HG03196 (cell line): ENCODE data around the gene MORC3.
A peak's percentile ranks its signal among the peaks of the same experiment; 100 is the strongest.
"Not testable (repeated sequence)": the region's sequence is repeated elsewhere in the genome, so short reads cannot be mapped to it uniquely, and the experiment has no call there.

Experiments used
- ATAC-seq: cut with Tn5 transposase; IDR thresholded peaks from one replicate; pipeline ENCODE4 v1.9.1; 2021; ENCODE audit not compliant: unreplicated experiment

MORC3 gene, protein sequence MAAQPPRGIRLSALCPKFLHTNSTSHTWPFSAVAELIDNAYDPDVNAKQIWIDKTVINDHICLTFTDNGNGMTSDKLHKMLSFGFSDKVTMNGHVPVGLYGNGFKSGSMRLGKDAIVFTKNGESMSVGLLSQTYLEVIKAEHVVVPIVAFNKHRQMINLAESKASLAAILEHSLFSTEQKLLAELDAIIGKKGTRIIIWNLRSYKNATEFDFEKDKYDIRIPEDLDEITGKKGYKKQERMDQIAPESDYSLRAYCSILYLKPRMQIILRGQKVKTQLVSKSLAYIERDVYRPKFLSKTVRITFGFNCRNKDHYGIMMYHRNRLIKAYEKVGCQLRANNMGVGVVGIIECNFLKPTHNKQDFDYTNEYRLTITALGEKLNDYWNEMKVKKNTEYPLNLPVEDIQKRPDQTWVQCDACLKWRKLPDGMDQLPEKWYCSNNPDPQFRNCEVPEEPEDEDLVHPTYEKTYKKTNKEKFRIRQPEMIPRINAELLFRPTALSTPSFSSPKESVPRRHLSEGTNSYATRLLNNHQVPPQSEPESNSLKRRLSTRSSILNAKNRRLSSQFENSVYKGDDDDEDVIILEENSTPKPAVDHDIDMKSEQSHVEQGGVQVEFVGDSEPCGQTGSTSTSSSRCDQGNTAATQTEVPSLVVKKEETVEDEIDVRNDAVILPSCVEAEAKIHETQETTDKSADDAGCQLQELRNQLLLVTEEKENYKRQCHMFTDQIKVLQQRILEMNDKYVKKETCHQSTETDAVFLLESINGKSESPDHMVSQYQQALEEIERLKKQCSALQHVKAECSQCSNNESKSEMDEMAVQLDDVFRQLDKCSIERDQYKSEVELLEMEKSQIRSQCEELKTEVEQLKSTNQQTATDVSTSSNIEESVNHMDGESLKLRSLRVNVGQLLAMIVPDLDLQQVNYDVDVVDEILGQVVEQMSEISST

DNA sequence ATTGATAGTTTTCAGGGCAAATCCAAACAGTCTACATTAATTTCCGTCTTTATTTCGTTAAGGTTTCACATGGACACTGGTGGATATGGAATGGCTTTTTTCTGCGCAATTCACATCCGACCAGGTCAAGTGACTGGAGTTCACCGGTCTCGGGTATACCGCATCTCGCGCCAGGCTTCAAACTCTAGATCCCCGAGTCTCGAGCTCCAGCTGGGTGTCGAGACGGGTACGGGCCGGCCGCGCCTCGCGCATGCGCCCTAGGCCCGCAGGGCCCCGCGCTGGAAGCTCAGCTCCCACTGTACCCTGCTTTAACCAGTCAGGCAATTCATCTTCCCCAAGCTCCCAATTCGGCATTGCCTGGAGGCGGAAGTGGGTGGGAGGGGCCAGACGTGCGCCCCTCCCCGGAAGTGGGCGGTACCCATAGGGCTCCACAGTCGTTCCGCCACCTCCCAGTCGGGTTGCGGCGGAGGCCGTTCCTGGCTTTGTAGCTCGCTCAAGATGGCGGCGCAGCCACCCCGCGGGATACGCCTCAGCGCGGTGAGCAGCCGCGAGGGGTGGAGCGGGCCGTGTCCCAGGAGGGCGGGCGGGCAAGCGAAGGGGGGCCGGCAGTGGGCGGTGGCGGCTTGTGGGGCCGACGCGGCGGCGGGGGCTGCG lies at the start of gene MORC3:
Gene MORC3 (plus strand): TSS at position 431 of the 654 bp plus-strand sequence. CDS start 68 bp downstream, at position 499.
- ATAC-seq = peak; percentile 89

DNA sequence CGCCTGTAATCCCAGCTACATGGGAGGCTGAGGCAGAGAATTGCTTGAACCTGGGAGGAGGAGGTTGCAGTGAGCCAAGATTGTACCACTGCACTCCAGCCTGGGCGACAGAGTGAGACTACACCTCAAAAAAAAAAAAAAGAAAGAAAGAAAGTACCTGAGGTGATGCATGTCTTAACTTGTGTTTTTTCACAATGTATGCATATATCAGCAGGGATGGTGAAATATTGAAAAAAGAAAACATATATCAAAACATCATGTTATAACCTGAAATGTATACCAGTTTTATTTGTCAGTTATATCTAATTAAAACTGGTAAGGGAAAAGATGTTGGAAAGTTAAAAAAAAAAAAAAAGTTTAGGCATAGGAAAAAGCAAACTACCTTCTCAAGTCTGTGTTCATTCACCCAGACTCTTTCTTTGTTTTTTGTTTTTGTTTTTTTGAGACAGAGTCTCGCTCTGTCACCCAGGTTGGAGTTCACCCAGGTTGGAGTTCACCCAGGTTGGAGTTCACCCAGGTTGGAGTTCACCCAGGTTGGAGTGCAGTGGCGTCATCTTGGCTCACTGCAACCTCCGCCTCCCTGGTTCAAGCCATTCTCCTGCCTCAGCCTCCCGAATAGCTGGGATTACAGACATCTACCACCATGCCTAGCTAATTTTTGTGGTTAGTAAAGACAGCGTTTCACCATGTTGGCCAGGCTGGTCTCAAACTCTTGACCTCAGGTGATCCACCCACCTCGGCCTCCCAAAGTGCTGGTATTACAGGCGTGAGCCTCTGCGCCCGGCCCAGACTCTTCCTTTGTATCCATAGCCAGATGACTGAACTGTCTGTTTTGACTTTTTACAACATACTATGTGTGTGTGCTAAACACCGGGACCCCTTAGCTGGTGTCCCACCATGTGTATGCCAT lies 49.0 kb upstream of the MORC3 start:
- ATAC-seq = not testable (repeated sequence)

DNA sequence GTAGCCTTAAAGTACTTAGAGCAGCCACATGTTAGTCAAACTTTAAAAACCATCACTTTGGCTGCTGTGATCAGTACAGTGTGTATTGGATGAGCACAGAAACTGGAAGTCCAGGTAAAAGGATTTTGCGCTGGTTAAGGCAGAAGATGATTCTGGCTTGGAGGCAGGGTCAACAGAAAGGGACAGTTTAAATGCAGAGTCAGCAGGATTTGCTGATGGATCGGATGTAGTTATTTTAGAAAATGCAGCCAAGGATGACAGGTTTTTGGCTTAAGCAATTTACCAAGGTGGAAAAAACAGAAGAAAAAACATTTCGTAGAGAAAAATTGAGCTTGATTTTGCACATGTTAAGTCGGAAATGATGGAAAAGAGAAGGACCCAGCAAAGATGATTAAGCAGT lies 45.9 kb upstream of the MORC3 start:
- ATAC-seq = no peak

DNA sequence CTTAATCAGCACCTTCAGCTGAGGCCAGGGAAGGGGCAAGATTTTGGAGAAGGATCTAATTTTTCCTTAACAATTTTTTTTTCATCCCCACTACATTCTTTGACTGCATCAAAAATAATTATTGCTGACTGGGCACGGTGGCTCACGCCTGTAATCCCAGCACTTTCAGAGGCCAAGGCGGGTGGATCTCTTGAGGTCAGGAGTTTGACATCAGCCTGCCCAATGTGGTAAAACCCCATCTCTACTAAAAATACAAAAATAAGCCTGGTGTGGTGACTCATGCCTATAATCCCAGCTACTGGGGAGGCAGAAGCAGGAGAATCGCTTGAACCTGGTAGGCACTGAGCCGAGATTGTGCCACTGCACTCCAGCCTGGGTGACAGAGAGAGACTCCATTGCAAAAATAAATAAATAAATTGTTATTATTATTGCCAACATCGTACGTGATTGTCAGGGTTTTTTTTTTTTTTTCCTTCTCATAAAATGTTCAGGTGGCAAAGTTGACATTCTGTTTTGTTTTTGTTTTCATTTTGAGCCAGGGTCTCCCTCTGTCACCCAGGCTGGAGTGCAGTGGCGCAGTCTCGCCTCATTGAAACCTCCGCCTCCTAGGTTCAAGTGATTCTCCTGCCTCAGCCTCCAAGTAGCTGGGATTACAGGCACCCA lies 37.3 kb upstream of the MORC3 start:
- no peak for ATAC-seq

DNA sequence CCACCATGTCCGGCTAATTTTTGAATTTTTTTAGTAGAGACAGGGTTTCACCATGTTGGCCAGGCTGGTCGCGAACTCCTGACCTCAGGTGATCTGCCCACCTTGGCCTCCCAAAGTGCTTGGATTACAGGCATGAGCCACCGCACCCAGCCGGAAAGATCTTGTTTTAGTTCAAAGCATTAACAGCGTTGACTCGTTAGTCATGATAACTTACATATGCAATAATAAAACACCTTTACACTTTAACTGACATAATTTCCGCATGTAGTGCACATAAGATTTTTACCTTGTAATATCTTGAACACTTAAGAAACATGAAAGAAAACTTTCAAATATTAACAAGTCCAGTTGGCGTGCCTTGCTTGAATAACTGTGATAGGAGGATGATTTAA lies 36.8 kb upstream of the MORC3 start:
- ATAC-seq = not testable (repeated sequence)

DNA sequence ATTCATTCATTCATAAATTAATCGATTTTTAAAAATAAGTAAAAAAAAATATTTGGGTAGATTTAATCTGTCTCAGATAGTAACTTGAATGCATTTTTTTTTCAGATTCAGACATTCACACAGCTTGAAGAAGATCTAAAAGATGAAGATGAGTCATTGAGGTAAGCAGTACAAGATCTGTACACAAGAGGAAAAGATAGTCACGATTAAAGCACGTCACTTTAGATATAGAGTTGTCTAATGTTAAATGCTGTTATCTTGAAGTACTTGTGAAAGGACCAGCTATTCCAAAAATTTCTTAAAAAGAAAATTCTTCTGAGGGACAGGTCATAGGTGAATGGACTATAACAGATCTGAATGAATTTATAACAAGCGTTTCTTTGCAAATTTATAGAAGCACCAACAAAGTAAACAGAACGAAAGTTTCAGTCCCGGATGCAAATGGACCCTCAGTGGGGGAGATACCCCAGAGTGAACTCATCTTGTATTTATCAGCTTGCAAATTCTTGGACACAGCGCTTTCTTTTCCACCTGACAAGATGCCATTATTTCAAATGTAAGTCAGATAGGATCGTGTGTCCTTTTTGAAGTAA lies 31.2 kb upstream of the MORC3 start:
- ATAC-seq = no peak

DNA sequence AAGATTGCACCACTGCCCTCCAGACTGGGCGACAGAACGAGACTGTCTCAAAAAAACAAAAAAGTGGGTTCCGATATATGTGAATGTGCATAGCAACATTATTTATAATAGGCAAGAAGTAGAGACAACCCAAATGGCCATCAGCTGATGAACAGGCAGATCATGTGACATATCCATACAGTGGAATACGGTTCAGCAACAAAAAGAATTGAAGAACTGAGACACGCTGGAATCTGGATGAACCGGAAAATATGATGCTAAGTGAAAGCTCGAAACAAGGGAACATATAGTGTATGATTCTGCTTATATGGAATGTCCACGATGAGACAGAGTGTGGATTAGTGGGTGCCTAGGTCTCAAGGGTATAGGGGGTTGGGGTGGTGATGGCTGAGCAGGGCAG lies 28.5 kb upstream of the MORC3 start:
- no peak for ATAC-seq

DNA sequence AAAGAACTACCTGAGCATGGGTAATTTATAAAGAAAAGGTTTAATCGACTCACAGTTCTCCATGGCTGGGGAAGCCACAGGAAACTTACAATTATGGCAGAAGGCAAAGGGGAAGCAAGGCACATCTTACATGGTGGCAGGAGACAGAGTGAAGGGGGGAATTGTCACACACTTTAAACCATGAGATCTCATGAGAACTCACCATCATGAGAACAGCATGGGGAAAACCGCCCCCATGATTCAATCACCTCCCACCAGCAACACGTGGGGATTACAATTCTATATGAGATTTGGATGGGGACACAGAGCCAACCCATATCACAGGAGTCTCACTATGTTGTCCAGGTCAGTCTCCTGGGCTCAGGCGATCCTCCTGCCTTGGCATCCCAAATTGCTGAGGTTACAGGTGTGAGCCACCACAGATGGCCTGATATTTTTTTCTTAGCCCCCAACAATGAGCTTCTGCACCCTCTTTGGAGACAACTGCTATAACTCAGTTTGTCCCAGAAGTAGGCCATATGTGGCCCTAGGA lies 22.5 kb upstream of the MORC3 start:
- ATAC-seq = no peak

DNA sequence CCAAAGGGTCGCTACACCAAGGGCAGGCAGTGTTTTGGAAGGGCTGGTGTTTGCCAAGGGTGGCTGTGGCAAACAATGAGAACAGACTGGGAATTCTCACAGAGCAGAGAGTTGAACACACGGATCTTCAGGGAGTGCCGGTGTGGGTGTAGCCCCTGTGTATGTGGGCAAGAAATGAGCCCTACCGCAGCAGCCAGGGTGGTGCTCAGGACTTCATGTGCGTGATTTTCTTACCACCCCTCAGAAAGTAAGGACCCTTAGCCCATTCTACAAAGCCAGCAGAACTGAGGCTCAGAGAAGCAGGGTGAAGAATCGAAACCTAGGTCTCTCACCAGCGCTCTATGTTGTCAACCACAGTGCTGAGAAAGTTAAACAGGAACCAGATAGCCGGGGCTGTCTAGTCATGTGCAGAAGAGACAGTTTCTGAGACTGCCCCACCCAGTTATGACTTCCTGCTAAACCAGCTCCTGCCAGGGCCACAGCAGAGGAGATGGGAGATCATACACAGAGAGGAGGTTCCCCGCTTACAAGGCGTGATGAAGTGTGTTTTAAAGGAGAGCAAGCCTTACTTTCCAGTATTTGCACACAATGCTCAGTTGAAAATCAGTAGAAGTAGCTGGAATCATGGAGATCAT lies 21.9 kb upstream of the MORC3 start:
- peak; percentile 96 for ATAC-seq

DNA sequence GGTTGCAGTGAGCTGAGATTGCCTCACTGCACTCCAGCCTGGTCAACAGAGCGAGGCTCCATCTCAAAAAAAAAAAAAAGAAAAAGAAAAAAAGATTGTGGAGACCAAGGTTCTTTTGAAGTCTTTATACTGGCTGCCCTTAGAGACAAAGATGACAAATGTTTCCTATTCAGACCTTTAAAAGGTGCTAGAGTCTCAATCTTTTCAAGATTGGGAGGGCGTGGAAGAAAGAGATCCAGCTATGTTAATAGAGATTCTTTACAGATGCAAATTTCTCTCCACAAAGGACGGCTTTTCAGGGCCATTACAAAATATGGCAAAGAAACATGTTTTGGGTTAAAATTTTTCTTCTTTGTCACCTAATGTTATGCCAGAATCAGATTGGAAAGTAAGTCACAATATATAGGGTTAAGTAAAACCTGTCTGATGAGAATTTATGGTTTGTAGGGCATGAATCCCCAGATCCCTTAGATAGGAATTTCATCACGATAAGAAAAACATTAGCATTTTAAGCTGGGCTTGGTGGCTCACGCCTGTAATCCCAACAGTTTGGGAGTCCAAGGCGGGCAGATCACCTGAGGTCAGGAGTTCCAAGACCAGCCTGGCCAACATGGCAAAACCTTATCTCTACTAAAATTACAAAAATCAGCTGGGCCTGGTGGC lies 13.0 kb upstream of the MORC3 start:
- no peak for ATAC-seq

DNA sequence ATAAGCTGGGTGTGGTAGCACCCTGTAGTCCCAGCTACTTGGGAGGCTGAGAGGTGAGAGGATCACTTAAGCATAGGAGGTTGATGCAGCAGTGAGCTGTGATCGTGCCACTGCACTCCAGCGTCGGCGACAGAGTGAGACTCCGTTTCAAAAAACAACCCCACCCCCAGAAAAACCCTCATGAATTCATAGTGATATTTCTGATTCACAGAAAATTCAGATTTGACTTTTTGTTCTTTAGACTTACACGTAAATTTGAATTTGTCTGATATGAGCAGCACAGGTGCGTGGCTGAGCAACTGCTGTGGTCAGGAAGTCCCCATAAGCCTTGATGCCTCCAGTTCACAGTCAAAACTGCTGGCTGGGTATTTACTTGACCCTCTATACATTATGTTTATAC lies 10.0 kb upstream of the MORC3 start:
- peak; percentile 92 for ATAC-seq

DNA sequence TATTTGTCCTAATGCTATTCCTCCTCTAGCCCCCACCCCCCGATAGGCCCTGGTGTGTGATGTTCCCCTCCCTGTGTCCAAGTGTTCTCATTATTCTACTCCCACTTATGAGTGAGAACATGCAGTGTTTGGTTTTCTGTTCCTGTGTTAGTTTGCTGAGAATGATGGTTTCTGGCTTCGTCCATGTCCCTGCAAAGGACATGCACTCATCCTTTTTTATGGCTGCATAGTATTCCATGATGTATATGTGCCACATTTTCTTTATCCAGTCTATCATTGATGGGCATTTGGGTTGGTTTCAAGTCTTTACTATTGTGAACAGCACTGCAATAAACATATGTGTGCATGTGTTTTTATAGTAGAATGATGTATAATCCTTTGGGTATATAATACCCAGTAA lies 6.6 kb upstream of the MORC3 start:
- not testable (repeated sequence) for ATAC-seq

DNA sequence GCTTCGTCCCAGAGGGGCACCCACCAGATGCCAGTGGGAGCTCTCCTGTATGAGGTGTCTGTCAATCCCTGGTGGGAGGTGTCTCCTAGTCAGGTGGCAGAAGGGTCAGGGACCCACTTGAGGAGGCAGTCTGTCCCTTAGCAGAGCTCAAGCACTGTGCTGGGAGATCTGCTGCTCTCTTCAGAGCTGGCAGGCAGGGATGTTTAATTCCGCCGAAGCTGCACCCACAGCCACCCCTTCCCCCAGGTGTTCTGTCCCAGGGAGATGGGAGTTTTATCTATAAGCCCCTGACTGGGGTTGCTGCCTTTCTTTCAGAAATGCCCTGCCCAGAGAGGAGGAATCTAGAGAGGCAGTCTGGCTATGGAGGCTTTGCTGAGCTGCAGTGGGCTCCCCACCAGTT lies 4.0 kb upstream of the MORC3 start:
- ATAC-seq = not testable (repeated sequence)

DNA sequence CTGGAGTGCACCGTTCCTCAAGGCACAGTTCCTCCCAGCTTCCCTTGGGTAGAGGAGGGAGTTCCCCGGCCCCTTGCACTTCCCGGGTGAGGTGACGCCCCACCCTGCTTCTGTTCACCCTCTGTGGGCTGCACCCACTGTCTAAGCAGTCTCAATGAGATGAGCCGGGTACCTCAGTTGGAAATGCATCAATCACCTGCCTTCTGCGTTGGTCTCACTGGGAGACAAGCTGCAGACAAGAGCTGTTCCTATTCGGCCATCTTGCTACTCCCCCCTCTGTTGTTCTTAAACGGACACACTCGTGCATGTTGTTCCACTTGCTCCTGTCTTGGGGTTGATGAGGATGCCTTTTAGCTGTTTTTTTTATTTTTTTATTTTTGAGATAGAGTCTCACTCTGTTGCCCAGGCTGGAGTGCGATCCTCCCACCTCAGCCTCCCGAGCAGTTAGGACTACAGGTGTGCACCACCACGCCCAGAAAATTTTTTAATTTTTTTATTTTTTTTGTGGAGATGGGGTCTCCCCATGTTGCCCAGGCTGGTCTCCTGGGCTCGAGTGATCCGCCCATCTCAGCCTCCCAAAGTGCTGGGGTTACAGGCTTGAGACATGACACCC lies 3.0 kb upstream of the MORC3 start:
- no peak for ATAC-seq

DNA sequence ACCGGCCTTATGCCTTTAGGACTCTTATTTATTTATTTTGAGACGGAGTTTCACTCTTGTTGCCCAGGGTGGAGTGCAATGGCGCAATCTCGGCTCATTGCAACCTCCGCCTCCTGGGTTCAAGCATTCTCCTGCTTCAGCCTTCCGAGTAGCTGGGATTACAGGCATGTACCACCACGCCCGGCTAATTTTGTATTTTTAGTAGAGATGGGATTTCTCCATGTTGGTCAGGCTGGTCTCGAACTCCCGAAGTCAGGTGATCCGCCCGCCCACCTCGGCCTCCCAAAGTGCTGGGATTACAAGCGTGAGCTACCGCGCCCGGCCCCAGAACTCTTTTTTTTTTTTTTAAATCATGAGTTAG lies 611 bp upstream of the MORC3 start:
- not testable (repeated sequence) for ATAC-seq

DNA sequence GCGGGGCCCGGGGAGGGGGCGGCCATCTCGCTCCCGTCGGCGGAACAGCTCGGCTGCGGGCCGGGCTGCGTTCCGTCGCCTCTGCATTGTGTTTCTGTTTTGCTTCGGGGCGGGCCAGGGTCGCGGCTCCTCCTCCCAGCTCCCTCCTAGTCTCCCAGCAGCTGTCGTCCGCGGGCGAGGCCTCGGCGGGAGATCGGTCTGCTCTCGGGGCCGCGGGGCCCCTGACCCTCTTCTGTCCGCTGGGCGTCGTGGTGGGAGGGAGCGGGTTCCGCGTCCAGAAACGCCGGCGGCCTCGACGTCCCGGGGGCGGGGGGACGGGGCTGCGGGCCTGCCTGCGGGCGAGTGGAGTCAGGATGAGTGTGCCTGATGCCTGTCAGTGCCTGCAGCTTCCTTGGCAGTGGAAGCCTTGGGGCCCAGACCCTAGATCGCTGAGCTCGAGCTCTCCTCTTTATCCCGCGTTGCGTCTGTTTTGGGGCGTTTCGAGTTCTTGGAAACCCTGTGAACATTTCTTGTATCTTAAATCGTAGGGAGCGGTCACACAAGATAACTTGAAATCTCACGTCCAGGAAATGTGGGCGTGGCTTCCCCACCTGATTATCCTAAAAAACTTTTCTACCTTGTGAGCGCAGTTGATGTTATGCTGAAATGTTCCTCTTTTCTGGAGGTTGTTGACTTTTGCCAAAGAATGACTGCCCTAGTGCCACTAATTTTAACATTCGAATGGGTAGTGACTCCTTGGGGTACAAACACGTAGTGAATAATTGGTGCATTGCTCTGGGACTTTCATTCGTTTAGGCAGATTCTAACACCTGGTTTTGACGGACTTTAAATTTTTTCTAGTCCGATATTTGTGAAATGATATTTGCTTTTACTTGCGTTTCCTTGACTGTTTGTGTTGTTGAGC lies 676 bp downstream of the MORC3 start:
- ATAC-seq = peak; percentile 36
